IMR-90 (cell line): ENCODE results near the gene WDR17. TPM values are rescaled to one million over a fixed set of nuclear protein-coding genes. Genes with fewer than 3 reads are reported as not detected.

Source experiments
- ATAC-seq: fragments of 200-7000 bp; cut with Tn5 transposase; 2 replicates; pipeline ENCODE4 v1.9.1; 2020; ENCODE audit warnings: low read depth, mild to moderate bottlenecking, moderate library complexity
- BruUV-seq: library from RNA; stranded (reverse); fragments of 400-500 nt; replicated peaks from 2 replicates; lab custom pipeline; 2021; lab: Mats Ljungman, UMichigan
- CTCF ChIA-PET: fragments of 300-600 bp; formaldehyde crosslinking; extraction: SDS; loops from one replicate; lab custom pipeline; 2021; ENCODE audit warnings: antibody characterized with exemption; lab: Yijun Ruan, JAX
- POLR2A ChIA-PET: fragments of 300-600 bp; sonication (Branson Sonifier 250); formaldehyde crosslinking; loops from one replicate; lab custom pipeline; 2022; ENCODE audit warnings: antibody characterized with exemption; ENCODE audit not compliant: unreplicated experiment; lab: Charles Lee
- DNase-seq: peaks from one replicate; pipeline ENCODE4 v3.0.0; 2013
- H2AFZ ChIP-seq: replicated peaks from 2 replicates; pipeline ENCODE3; 2013; ENCODE audit warnings: low read length, mild to moderate bottlenecking; ENCODE audit not compliant: poor library complexity
- H2AK5ac ChIP-seq: 2 replicates; pipeline ENCODE4 v1.6.1; 2013; ENCODE audit warnings: low read depth, low read length, inconsistent platforms
- H2AK9ac ChIP-seq: replicated peaks from 2 replicates; pipeline ENCODE3; 2013; ENCODE audit warnings: mild to moderate bottlenecking, low read depth, low read length, moderate library complexity; ENCODE audit not compliant: poor library complexity
- H2BK120ac ChIP-seq: 2 replicates; pipeline ENCODE4 v1.6.1; 2013; ENCODE audit warnings: low read depth, low read length, inconsistent platforms
- H2BK15ac ChIP-seq: 3 replicates; pipeline ENCODE4 v1.6.1; 2013; ENCODE audit warnings: low read depth, low read length, inconsistent platforms
- H2BK20ac ChIP-seq: 2 replicates; pipeline ENCODE4 v1.6.1; 2013; ENCODE audit warnings: low read depth, mild to moderate bottlenecking, inconsistent platforms, low read length, moderate library complexity
- H2BK5ac ChIP-seq: 2 replicates; pipeline ENCODE4 v1.6.1; 2013; ENCODE audit warnings: mild to moderate bottlenecking, low read depth, low read length, inconsistent platforms; ENCODE audit not compliant: poor library complexity, severe bottlenecking
- H3K14ac ChIP-seq: replicated peaks from 2 replicates; pipeline ENCODE4 v1.6.1; 2013; ENCODE audit warnings: low read depth, low read length, inconsistent platforms
- H3K18ac ChIP-seq: 2 replicates; pipeline ENCODE4 v1.6.1; 2013; ENCODE audit warnings: low read depth, low read length, control low read depth
- H3K23ac ChIP-seq: 2 replicates; pipeline ENCODE4 v1.6.1; 2013; ENCODE audit warnings: low read depth, low read length, inconsistent platforms
- H3K27ac ChIP-seq: 2 replicates; pipeline ENCODE4 v1.5.1; 2013; ENCODE audit warnings: mild to moderate bottlenecking, control low read depth, low read length; ENCODE audit not compliant: insufficient read depth
- H3K27me3 ChIP-seq: 2 replicates; pipeline ENCODE4 v1.6.1; 2013; ENCODE audit warnings: low read length; ENCODE audit not compliant: control insufficient read depth, insufficient read depth
- H3K36me3 ChIP-seq: 2 replicates; pipeline ENCODE4 v1.6.1; 2013; ENCODE audit warnings: low read length, mixed read lengths; ENCODE audit not compliant: control insufficient read depth, insufficient read depth
- H3K4ac ChIP-seq: 2 replicates; pipeline ENCODE4 v1.6.1; 2013; ENCODE audit warnings: low read depth, low read length, inconsistent platforms
- H3K4me1 ChIP-seq: 2 replicates; pipeline ENCODE4 v1.6.1; 2013; ENCODE audit warnings: low read length, mixed read lengths; ENCODE audit not compliant: control insufficient read depth, insufficient read depth
- H3K4me2 ChIP-seq: 2 replicates; pipeline ENCODE4 v1.6.1; 2013; ENCODE audit warnings: low read depth, mild to moderate bottlenecking, control low read depth, low read length, moderate library complexity
- H3K4me3 ChIP-seq: 2 replicates; pipeline ENCODE4 v1.5.1; 2013; ENCODE audit warnings: low read depth, mild to moderate bottlenecking, control low read depth, low read length, moderate library complexity; ENCODE audit not compliant: insufficient read depth
- H3K56ac ChIP-seq: 2 replicates; pipeline ENCODE4 v1.6.1; 2013; ENCODE audit warnings: low read length, inconsistent platforms; ENCODE audit not compliant: insufficient read depth; ENCODE audit errors: extremely low read depth
- H3K79me1 ChIP-seq, 2 experiments: 2 replicates each; pipeline ENCODE4 v1.6.1; 2013; ENCODE audit warnings: low read length in 2 of 2, inconsistent platforms in 1 of 2, low read depth in 1 of 2
- H3K9ac ChIP-seq: 2 replicates; pipeline ENCODE4 v1.6.1; 2013; ENCODE audit warnings: low read depth, low read length, control low read depth
- H3K9me1 ChIP-seq: 2 replicates; pipeline ENCODE4 v1.6.1; 2013; ENCODE audit warnings: low read length, inconsistent platforms; ENCODE audit not compliant: insufficient read depth
- H3K9me3 ChIP-seq: 2 replicates; pipeline ENCODE4 v1.6.1; 2013; ENCODE audit warnings: low read length; ENCODE audit not compliant: control insufficient read depth, insufficient read depth
- H4K20me1 ChIP-seq: 2 replicates; pipeline ENCODE4 v1.6.1; 2013; ENCODE audit warnings: low read length, inconsistent platforms; ENCODE audit not compliant: insufficient read depth
- H4K5ac ChIP-seq: 2 replicates; pipeline ENCODE4 v1.6.1; 2013; ENCODE audit warnings: mild to moderate bottlenecking, low read depth, low read length, control low read depth
- H4K8ac ChIP-seq, 2 experiments: 2 replicates each; pipeline ENCODE4 v1.6.1; 2013; ENCODE audit warnings: low read depth in 2 of 2, low read length in 2 of 2, control low read depth in 1 of 2, inconsistent platforms in 1 of 2
- H4K91ac ChIP-seq: 2 replicates; pipeline ENCODE4 v1.6.1; 2013; ENCODE audit warnings: low read depth, low read length, inconsistent platforms; ENCODE audit not compliant: insufficient read depth
- BHLHE40 ChIP-seq: fragments of 150-350 bp; IDR thresholded peaks from 2 replicates; pipeline ENCODE4 v1.6.1; 2016; ENCODE audit warnings: mild to moderate bottlenecking, low read depth, low read length
- CEBPB ChIP-seq: IDR thresholded peaks from 2 replicates; pipeline ENCODE4 v1.6.1; 2012; ENCODE audit warnings: low read depth, low read length, improper control_type of control experiment
- CHD1 ChIP-seq: IDR thresholded peaks from 2 replicates; pipeline ENCODE4 v1.6.1; 2012; ENCODE audit warnings: low read depth, low read length, improper control_type of control experiment
- FOS ChIP-seq: fragments of 150-350 bp; IDR thresholded peaks from 2 replicates; pipeline ENCODE4 v1.6.1; 2016; ENCODE audit warnings: low read depth, low read length
- MXI1 ChIP-seq: IDR thresholded peaks from 2 replicates; pipeline ENCODE4 v1.6.1; 2012; ENCODE audit warnings: low read depth, mild to moderate bottlenecking, low read length, moderate library complexity, borderline replicate concordance
- NFE2L2 ChIP-seq: fragments of 150-350 bp; IDR thresholded peaks from 2 replicates; pipeline ENCODE4 v1.6.1; 2016; ENCODE audit warnings: low read depth, mild to moderate bottlenecking, low read length
- POLR2A ChIP-seq: IDR thresholded peaks from 2 replicates; pipeline ENCODE4 v1.6.1; 2012; ENCODE audit warnings: mild to moderate bottlenecking, low read depth, low read length
- RAD21 ChIP-seq: IDR thresholded peaks from 2 replicates; pipeline ENCODE4 v1.6.1; 2012; ENCODE audit warnings: low read length, improper control_type of control experiment
- RFX5 ChIP-seq: IDR thresholded peaks from 2 replicates; pipeline ENCODE4 v1.8.0; 2012; ENCODE audit warnings: low read depth, mild to moderate bottlenecking, low read length, moderate library complexity
- SMC3 ChIP-seq: fragments of 150-350 bp; IDR thresholded peaks from 2 replicates; pipeline ENCODE4 v1.6.1; 2016; ENCODE audit warnings: low read depth, mild to moderate bottlenecking, antibody characterized with exemption, low read length, moderate library complexity
- WGBS, 2 experiments: methylation state at CpG; one replicate each; pipeline versions ENCODE4 v1.1.5 to v1.1.7; 2013; ENCODE audit warnings: missing lambda C conversion rate in 2 of 2; ENCODE audit not compliant: insufficient read length in 1 of 2; ENCODE audit errors: extremely low coverage in 2 of 2; 5-methylcytosine and 5-hydroxymethylcytosine counted together
- dilution Hi-C: fragments of 300-500 bp; cut with HindIII; formaldehyde crosslinking; loops from one replicate; pipeline ENCODE4 v1.14.3; 2018; ENCODE audit warnings: low sequenced_read_pairs; ENCODE audit not compliant: unreplicated experiment
- in situ Hi-C: fragments of 300-500 bp; cut with MboI; formaldehyde crosslinking; loops from 3 replicates; pipeline ENCODE4 v1.14.3; 2019; ENCODE audit warnings: low sequenced_read_pairs, inconsistent platforms, mixed read lengths
- intact Hi-C: fragments of 100-400 bp; cut with micrococcal nuclease; formaldehyde crosslinking; loops from 2 replicates; pipeline ENCODE4 v1.10.0; 2022
- polyA plus RNA-seq, 3 experiments: library from polyadenylated mRNA; depleted of rRNA; stranded (reverse); fragments of >200 nt; gene quantifications; 2 replicates each; pipeline ENCODE4 v1.2.3, GENCODE V29; 2012; ENCODE audit warnings: low replicate concordance in 1 of 3
- total RNA-seq: library from RNA; depleted of rRNA; stranded (reverse); fragments of >200 nt; gene quantifications from 2 replicates; pipeline ENCODE4 v1.2.3, GENCODE V29; 2012
- TF ChIP-seq, protein P1 (sequence below): fragments of 150-350 bp; IDR thresholded peaks from 2 replicates; pipeline ENCODE4 v1.6.1; 2016; ENCODE audit warnings: low read depth, mild to moderate bottlenecking, low read length, moderate library complexity, borderline replicate concordance
- TF ChIP-seq, protein P2 (sequence below): fragments of 150-350 bp; IDR thresholded peaks from 2 replicates; pipeline ENCODE4 v1.6.1; 2017; ENCODE audit warnings: mild to moderate bottlenecking, antibody characterized with exemption, low read length, low read depth
- TF ChIP-seq, protein P3 (sequence below): conservative IDR thresholded peaks from 2 replicates; pipeline ENCODE4 v1.5.1; 2012; ENCODE audit warnings: mild to moderate bottlenecking, low read depth, low read length, improper control_type of control experiment

WDR17 gene
- total and polyA plus RNA-seq, 2 of the 4 experiments (the other 2 are of a cell fraction), result 0.53 to 0.54 TPM

DNA sequence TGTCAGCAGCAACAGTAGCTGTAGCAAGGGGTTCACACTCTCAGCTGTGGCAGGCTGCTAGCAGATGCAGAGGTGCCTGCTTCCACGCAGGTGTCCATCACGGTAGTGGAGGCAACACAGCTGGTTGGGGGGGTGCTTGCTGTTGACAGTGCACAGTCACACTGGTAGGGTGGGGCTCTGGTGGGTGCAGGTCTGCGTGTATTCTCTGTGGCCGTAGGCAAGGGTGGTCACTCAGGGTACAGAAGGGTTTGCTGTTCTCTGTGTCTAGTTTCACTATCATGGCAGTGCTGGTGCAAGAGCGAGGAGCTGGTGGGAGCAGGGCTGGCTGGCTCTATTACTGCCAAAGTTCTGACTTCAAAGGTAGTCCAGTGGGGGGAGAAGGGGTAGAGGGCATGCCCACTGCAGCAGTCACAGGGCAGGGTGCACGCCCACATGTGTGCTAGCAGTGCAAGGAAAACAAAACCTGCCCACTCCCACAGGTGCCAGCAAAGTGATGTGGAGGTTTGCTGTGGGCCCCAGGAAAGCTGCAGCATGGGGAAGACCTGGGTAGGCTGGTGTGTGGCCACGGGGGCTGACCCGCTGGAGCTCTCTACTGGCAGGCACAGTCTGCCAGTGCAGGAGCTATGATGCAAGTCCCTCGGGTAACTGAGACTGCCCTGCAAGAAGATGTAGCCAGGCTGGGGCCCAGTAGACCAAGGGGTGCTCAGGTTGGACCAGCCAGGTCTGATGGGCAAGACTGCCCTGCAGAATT lies 21.6 kb upstream of the WDR17 start:
- H2BK20ac ChIP-seq, result 0 out of 2 replicates have a peak overlapping the region, but pooled peaks have one; percentile 35
- peak overlapping the region; percentile 33 for H2AFZ ChIP-seq
- H4K5ac ChIP-seq, result no peak overlapping the region
- H3K36me3 ChIP-seq, result no peaks in the 10 kb centered on the region
- TF ChIP-seq, protein P1, sequence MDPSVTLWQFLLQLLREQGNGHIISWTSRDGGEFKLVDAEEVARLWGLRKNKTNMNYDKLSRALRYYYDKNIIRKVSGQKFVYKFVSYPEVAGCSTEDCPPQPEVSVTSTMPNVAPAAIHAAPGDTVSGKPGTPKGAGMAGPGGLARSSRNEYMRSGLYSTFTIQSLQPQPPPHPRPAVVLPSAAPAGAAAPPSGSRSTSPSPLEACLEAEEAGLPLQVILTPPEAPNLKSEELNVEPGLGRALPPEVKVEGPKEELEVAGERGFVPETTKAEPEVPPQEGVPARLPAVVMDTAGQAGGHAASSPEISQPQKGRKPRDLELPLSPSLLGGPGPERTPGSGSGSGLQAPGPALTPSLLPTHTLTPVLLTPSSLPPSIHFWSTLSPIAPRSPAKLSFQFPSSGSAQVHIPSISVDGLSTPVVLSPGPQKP, result no peak
- TF ChIP-seq, protein P2, sequence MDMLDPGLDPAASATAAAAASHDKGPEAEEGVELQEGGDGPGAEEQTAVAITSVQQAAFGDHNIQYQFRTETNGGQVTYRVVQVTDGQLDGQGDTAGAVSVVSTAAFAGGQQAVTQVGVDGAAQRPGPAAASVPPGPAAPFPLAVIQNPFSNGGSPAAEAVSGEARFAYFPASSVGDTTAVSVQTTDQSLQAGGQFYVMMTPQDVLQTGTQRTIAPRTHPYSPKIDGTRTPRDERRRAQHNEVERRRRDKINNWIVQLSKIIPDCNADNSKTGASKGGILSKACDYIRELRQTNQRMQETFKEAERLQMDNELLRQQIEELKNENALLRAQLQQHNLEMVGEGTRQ, result no peak
- TF ChIP-seq, protein P3, sequence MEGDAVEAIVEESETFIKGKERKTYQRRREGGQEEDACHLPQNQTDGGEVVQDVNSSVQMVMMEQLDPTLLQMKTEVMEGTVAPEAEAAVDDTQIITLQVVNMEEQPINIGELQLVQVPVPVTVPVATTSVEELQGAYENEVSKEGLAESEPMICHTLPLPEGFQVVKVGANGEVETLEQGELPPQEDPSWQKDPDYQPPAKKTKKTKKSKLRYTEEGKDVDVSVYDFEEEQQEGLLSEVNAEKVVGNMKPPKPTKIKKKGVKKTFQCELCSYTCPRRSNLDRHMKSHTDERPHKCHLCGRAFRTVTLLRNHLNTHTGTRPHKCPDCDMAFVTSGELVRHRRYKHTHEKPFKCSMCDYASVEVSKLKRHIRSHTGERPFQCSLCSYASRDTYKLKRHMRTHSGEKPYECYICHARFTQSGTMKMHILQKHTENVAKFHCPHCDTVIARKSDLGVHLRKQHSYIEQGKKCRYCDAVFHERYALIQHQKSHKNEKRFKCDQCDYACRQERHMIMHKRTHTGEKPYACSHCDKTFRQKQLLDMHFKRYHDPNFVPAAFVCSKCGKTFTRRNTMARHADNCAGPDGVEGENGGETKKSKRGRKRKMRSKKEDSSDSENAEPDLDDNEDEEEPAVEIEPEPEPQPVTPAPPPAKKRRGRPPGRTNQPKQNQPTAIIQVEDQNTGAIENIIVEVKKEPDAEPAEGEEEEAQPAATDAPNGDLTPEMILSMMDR, result no peak
- TF ChIP-seq RAD21 (no peak), MXI1 (no peak), RFX5 (no peak), CEBPB (no peak), NFE2L2 (no peak), SMC3 (no peak), BHLHE40 (no peak), CHD1 (no peak), POLR2A (no peak), FOS (no peak)
- H2BK5ac ChIP-seq, result no peak overlapping the region
- no peak overlapping the region for H3K4me3 ChIP-seq
- H3K9me3 ChIP-seq, result no peaks in the 10 kb centered on the region
- no peak overlapping the region for H3K14ac ChIP-seq
- no peaks in the 10 kb centered on the region for H3K79me1 ChIP-seq
- POLR2A ChIA-PET, result no interaction called here
- DNase-seq (no peak), ATAC-seq (no peak; the same call in 1 of the 2 replicates)
- H3K56ac ChIP-seq, result no peak overlapping the region
- H4K91ac ChIP-seq, result no peak overlapping the region
- BruUV-seq, result no TSS peak
- H4K8ac ChIP-seq, result no peak overlapping the region
- peaks cover 3% of the 10 kb centered on the region; the same call in 1 of the 2 replicates for H3K4me1 ChIP-seq
- no peaks in the 10 kb centered on the region for H3K9me1 ChIP-seq
- peak overlapping the region; percentile 55 for H2AK9ac ChIP-seq
- H3K18ac ChIP-seq, result no peak overlapping the region
- intact Hi-C loops, result no loop called here
- H2BK120ac ChIP-seq, result 0 out of 2 replicates have a peak overlapping the region, but pooled peaks have one; percentile 8
- CTCF ChIA-PET, result no interaction called here
- dilution Hi-C loops, result no loop called here
- in situ Hi-C loops, result no loop called here
- H3K4ac ChIP-seq, result no peak overlapping the region
- no peak overlapping the region for H3K23ac ChIP-seq
- WGBS, 2 experiments, result 45% methylated on average over 6 of the region's 9 CpGs; no CpG with 5 or more reads in 1 of the 2 experiments
- no peak overlapping the region for H3K9ac ChIP-seq
- H3K27me3 ChIP-seq, result no peaks in the 10 kb centered on the region; the same call in 1 of the 2 replicates
- H4K20me1 ChIP-seq, result no peaks in the 10 kb centered on the region
- no peak overlapping the region for H3K27ac ChIP-seq
- no peak overlapping the region for H2BK15ac ChIP-seq
- no peak overlapping the region for H3K4me2 ChIP-seq
- H2AK5ac ChIP-seq, result no peak overlapping the region
